GM20000 (cell line): Measurements from ENCODE around the gene RAX.

Source experiments
- DNase-seq: peaks from one replicate; pipeline ENCODE4 v3.0.0; 2012; ENCODE audit warnings: low spot score
- TF ChIP-seq, protein P1 (sequence below): IDR thresholded peaks from 2 replicates; pipeline ENCODE4 v1.5.1; 2012; ENCODE audit warnings: mild to moderate bottlenecking, control low read depth; ENCODE audit errors: extremely low read depth, missing control alignments

The RAX gene

DNA sequence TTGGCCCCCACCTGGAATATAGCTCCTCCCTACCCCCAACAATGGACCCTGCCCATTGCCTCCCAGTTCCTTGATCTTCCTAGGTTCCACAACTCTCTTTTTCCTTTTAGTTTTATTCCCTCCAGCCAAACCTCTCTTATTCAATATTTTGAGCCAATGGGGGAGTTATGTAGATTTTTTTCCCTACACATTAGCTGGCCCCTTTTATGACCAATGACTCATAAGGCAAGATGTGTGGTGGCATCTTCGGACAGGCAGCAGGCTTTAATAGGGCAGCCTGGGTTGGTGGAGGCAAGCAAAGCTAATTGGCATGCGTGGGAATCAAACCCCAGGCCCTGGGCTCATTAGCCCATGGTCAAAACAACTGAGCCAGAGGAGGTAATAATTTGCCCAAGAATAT lies 44.1 kb downstream of the RAX start:
- no peak for DNase-seq
- TF ChIP-seq, protein P1, sequence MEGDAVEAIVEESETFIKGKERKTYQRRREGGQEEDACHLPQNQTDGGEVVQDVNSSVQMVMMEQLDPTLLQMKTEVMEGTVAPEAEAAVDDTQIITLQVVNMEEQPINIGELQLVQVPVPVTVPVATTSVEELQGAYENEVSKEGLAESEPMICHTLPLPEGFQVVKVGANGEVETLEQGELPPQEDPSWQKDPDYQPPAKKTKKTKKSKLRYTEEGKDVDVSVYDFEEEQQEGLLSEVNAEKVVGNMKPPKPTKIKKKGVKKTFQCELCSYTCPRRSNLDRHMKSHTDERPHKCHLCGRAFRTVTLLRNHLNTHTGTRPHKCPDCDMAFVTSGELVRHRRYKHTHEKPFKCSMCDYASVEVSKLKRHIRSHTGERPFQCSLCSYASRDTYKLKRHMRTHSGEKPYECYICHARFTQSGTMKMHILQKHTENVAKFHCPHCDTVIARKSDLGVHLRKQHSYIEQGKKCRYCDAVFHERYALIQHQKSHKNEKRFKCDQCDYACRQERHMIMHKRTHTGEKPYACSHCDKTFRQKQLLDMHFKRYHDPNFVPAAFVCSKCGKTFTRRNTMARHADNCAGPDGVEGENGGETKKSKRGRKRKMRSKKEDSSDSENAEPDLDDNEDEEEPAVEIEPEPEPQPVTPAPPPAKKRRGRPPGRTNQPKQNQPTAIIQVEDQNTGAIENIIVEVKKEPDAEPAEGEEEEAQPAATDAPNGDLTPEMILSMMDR: no peak

DNA sequence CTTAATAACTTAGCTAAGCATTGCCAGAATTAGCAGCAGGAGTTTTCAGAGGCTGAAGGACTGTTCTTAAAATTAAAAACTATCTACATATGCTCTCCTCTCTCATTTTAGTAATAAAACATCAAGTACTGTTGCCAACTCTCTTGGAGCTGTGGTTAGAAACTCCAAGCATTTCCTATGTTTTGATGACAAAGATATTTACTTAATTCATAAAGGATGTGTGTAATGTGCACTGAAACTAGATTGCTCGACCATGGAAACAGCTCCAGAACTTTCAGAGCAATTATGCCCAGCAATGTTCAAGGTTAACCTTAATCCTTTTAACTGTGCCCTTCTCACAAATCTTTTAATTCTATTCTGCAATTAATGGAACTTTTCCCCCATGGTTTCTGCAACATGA lies 44.9 kb downstream of the RAX start:
- DNase-seq: no peak
- TF ChIP-seq, protein P1: no peak

DNA sequence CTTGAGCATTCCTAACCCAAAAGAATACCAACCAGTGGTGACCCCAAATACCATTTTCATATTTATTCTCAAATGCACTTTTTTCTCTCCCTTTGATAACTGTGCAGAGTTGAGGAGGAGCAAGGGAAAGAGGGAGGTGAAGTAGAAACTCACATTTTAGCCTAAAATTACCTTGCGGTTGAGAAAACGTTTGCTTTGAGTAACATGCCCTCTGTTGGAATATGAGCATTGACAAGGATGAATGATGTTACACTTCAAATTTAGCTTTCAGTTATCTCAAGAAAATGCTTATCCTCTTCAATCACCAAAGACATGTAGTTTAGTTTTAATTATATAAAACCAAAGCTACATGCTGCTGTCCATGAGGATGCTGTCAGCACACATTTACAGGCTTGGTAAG lies 50.9 kb downstream of the RAX start:
- no peak for DNase-seq
- TF ChIP-seq, protein P1: no peak

- TF ChIP-seq, protein P1: no peak
- no peak for DNase-seq
These were observed 52.2 kb downstream of the RAX start for GRCh38 chr18:59220784-59221765.

GRCh38 chr18:59220164-59220783 lies 53.0 kb downstream of the RAX start:
- TF ChIP-seq, protein P1: no peak
- no peak for DNase-seq

- TF ChIP-seq, protein P1: no peak
- no peak for DNase-seq
These were observed 53.5 kb downstream of the RAX start, which contains the start of gene GRP for GRCh38 chr18:59219672-59220163. GRP (plus strand) TSS chr18:59220158; CDS start chr18:59220266, 108 bp downstream.

DNA sequence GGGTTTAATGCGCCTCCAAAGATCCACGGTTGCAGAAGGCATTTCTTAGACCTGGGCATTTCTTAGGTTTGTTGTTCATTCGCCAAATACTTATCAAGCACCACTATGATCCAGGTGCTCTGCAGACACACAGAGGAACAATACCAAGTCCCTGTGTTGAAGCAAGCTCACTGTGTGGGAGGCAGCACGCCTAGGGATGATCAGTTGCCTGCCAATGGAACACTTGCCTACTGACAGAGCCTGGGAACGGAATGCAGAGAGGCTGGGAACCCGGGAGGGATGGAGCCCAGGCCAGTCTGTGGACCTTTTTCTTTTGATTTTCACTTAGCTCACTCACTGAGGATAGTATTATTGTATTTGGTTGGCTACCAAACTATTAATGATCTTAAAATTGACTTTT lies 55.2 kb downstream of the RAX start:
- no peak for DNase-seq
- TF ChIP-seq, protein P1: no peak
